ENCODE data around the gene C12orf75. TPM values are rescaled to one million over a fixed set of nuclear protein-coding genes. Genes with fewer than 3 reads are reported as not detected.

C12orf75 gene
- total RNA-seq, 1 donor from 2014 or later, result 131 TPM

- intact Hi-C loops (cut with DNase I), result no loop called here
- no peak for TF ChIP-seq CTCF (IDR thresholded peaks at IDR 0.05)
- no peak for TF ChIP-seq POLR2A (IDR thresholded peaks at IDR 0.05)
- TF ChIP-seq POLR2AphosphoS5 (IDR thresholded peaks at IDR 0.05; ENCODE audit: insufficient read depth in 1 of 2, low read depth in 1 of 2), result no peak
- no peak for DNase-seq (ENCODE audit: extremely low spot score in 2 of 2)
Measured at GRCh38 chr12:105391231-105391630, 60.7 kb downstream of the C12orf75 start.

DNA sequence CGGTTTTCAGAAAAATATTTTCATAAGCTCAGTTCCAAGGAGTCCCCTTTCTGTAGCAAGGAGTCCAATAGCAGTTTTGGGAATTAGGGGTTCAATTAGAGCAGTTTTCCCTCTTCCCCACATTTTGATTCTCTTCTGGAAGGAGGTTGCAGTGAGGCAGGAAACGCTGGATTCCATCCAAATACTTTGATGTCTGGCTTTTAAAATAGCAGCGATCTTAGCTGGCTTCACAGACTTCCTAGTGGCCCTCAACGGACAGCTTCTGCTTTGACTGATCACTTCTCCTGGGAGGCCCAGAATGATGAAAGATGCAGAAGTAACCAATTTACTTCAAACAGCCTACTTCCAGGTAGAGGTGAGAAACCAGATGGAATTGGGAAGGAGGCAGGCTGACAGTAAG is 63.1 kb downstream of the C12orf75 start:
- H3K27me3 ChIP-seq, result no peaks in the 10 kb centered on the region
- no peak for DNase-seq (ENCODE audit: extremely low spot score in 2 of 2)
- intact Hi-C loops (cut with DNase I), result no loop called here
- TF ChIP-seq POLR2AphosphoS5 (IDR thresholded peaks at IDR 0.05; ENCODE audit: insufficient read depth in 1 of 2, low read depth in 1 of 2), result no peak
- TF ChIP-seq CTCF (IDR thresholded peaks at IDR 0.05), result no peak
- TF ChIP-seq POLR2A (IDR thresholded peaks at IDR 0.05), result no peak
- no peaks in the 10 kb centered on the region for H3K4me1 ChIP-seq
- no peak overlapping the region for H3K4me3 ChIP-seq
- H3K27ac ChIP-seq, result no peak overlapping the region
- H3K36me3 ChIP-seq, result no peaks in the 10 kb centered on the region
- no peaks in the 10 kb centered on the region for H3K9me3 ChIP-seq

More at GRCh38 chr12:105391231-105391630, 60.7 kb downstream of the C12orf75 start:
- Histone ChIP-seq H3K9me3 (no peaks in the 10 kb centered on the region), H3K4me3 (no peak overlapping the region), H3K27me3 (no peaks in the 10 kb centered on the region), H3K4me1 (no peaks in the 10 kb centered on the region), H3K36me3 (no peaks in the 10 kb centered on the region), H3K27ac (no peak overlapping the region)

DNA sequence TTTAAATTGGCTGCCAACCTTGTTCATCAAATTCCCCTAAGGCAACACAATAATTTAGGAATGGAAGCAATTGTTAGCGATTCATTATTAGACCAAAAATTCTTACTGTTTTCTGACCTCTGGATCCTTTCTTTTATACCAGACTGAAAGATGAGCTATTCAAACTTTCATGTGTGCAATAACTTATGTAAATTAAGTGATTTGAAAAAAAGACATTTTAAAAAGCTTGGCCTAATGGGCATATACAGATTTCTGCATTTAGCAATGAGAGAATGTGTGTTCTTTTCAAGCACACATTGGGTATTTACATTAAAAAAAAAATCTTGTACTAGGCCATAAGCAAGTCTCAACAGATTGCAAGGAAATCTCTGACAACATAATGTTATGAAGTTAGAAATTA is 65.5 kb downstream of the C12orf75 start:
- TF ChIP-seq POLR2A (IDR thresholded peaks at IDR 0.05) (no peak), CTCF (IDR thresholded peaks at IDR 0.05) (no peak), POLR2AphosphoS5 (IDR thresholded peaks at IDR 0.05; ENCODE audit: insufficient read depth in 1 of 2, low read depth in 1 of 2) (no peak)
- H3K4me3 ChIP-seq, result no peak overlapping the region

GRCh38 chr12:105396983-105397382 is 66.5 kb downstream of the C12orf75 start:
- Histone ChIP-seq H3K4me1 (no peaks in the 10 kb centered on the region), H3K27ac (no peak overlapping the region), H3K9me3 (no peaks in the 10 kb centered on the region), H3K27me3 (no peaks in the 10 kb centered on the region), H3K4me3 (no peak overlapping the region), H3K36me3 (no peaks in the 10 kb centered on the region)
- DNase-seq (ENCODE audit: extremely low spot score in 2 of 2), result no peak
- no peak for TF ChIP-seq POLR2AphosphoS5 (IDR thresholded peaks at IDR 0.05; ENCODE audit: insufficient read depth in 1 of 2, low read depth in 1 of 2)
- intact Hi-C loops (cut with DNase I), result no loop called here

More for the DNA sequence above, 65.5 kb downstream of the C12orf75 start:
- intact Hi-C loops (cut with DNase I), result no loop called here
- no peaks in the 10 kb centered on the region for H3K4me1 ChIP-seq
- H3K27me3 ChIP-seq, result no peaks in the 10 kb centered on the region
- H3K9me3 ChIP-seq, result no peaks in the 10 kb centered on the region
- DNase-seq (ENCODE audit: extremely low spot score in 2 of 2), result no peak
- no peak overlapping the region for H3K27ac ChIP-seq
- H3K36me3 ChIP-seq, result no peaks in the 10 kb centered on the region

DNA sequence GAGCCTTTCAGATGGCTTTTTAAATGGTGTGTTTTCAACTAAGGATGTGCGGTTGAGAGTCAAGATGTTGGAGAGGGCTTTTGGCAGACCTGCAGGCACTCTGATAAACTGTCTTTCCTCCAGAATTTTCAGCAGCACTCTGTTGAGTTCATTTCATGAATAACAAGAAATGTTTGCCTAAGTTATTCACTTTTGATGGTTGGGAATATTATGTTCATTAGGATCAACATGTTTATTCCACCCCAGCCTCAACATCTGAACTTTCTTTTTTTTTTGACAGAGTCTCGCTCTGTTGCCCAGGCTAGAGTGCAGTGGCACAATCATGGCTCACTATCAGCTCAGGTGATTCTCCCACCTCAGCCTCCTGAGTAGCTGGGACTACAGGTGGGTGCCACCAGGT is 68.4 kb downstream of the C12orf75 start:
- Histone ChIP-seq H3K27me3 (no peaks in the 10 kb centered on the region), H3K36me3 (no peaks in the 10 kb centered on the region), H3K27ac (no peak overlapping the region), H3K9me3 (no peaks in the 10 kb centered on the region), H3K4me1 (no peaks in the 10 kb centered on the region), H3K4me3 (no peak overlapping the region)
- TF ChIP-seq POLR2A (IDR thresholded peaks at IDR 0.05), result no peak
- TF ChIP-seq CTCF (IDR thresholded peaks at IDR 0.05), result no peak
- no peak for TF ChIP-seq POLR2AphosphoS5 (IDR thresholded peaks at IDR 0.05; ENCODE audit: insufficient read depth in 1 of 2, low read depth in 1 of 2)
- no peak for DNase-seq (ENCODE audit: extremely low spot score in 2 of 2)
- intact Hi-C loops (cut with DNase I), result no loop called here
